ENCODE results near the gene UBE2QL1.

- TF ChIP-seq POLR2AphosphoS5 (IDR thresholded peaks at IDR 0.05) (no peak), CTCF (IDR thresholded peaks at IDR 0.05) (no peak), POLR2A (IDR thresholded peaks at IDR 0.05) (no peak)
Measured at GRCh38 chr5:6543346-6543730, 94.7 kb downstream of the UBE2QL1 start.

Measured in transverse colon (tissue), 4 donors.